ENCODE data around the gene CD109. TPM values are rescaled to one million over a fixed set of nuclear protein-coding genes. Genes with fewer than 3 reads are reported as not detected.

The CD109 gene
- total and polyA plus RNA-seq, 2 experiments from 2014 or later, result 3.0 to 8.2 TPM

DNA sequence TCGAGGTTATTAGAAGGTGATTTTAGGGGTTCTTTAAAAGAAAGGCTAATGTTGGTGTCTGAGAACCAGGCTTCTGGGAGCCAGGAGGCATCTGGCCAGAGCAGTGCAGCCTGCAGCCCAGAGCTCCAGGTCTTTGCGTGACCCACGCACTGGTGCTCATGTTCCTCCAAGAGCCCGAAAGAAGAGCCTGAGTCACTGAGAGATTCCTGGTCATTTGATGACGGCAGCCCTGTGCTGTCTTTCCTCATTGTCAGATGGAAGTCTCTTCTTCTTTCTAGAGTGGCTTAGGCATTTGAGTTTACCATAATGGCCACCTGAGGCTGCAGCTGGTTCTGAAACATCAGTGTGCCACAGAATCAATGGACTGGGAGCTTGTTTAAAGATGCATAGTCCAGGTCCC, 46.4 kb downstream of the CD109 start:
- no peak overlapping the region for H2AFZ ChIP-seq
- H3K4me3 ChIP-seq, result no peak overlapping the region
- H3K36me3 ChIP-seq (replicated peaks; ENCODE audit: insufficient read depth, low read depth), result no peaks in the 10 kb centered on the region
- no peaks in the 10 kb centered on the region for H3K27me3 ChIP-seq
- H3K4me2 ChIP-seq, result no peak overlapping the region
- no peaks in the 10 kb centered on the region for H3K9me3 ChIP-seq (ENCODE audit: low read depth)
- H4K20me1 ChIP-seq (ENCODE audit: insufficient read depth, poor library complexity, severe bottlenecking), result no peaks in the 10 kb centered on the region
- no peak for DNase-seq (ENCODE audit: low spot score)
- 85% methylated on average over 5 of the region's 5 CpGs for WGBS (ENCODE audit: low lambda C conversion rate, missing lambda C conversion rate)
- H3K9me2 ChIP-seq (replicated peaks; ENCODE audit: insufficient read depth), result no peaks in the 10 kb centered on the region
- no peaks in the 10 kb centered on the region for H3K4me1 ChIP-seq (ENCODE audit: insufficient read depth)
- H3K27ac ChIP-seq, result no peak overlapping the region
- TF ChIP-seq EZH2phosphoT487 (IDR thresholded peaks at IDR 0.05; ENCODE audit: low read depth, severe bottlenecking, unreplicated experiment) (no peak), EZH2 (IDR thresholded peaks at IDR 0.05; ENCODE audit: borderline replicate concordance) (no peak)
- TF ChIP-seq, protein P1, sequence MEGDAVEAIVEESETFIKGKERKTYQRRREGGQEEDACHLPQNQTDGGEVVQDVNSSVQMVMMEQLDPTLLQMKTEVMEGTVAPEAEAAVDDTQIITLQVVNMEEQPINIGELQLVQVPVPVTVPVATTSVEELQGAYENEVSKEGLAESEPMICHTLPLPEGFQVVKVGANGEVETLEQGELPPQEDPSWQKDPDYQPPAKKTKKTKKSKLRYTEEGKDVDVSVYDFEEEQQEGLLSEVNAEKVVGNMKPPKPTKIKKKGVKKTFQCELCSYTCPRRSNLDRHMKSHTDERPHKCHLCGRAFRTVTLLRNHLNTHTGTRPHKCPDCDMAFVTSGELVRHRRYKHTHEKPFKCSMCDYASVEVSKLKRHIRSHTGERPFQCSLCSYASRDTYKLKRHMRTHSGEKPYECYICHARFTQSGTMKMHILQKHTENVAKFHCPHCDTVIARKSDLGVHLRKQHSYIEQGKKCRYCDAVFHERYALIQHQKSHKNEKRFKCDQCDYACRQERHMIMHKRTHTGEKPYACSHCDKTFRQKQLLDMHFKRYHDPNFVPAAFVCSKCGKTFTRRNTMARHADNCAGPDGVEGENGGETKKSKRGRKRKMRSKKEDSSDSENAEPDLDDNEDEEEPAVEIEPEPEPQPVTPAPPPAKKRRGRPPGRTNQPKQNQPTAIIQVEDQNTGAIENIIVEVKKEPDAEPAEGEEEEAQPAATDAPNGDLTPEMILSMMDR (IDR thresholded peaks at IDR 0.05; ENCODE audit: poor library complexity), result no peak
- H3K79me2 ChIP-seq, result no peaks in the 10 kb centered on the region

DNA sequence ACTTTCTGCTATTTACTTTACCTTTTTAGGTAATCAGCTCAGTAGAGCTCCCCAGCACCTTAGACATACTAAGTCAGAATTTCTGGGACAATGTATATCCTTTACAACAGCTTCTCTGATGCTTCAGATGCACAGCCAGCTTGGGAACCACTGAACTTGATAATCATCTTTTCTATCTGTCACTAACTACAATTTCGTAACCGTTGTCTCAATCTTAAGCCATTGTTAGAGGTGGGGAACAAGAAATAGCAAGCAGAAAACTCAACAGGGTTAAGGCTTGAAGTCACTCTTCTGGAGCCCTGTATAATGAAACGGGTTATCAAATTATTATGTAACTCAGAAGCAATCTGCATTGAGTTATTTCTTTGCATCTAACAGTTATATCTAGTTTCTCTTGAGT, 47.1 kb downstream of the CD109 start:
- H3K4me1 ChIP-seq (ENCODE audit: insufficient read depth), result no peaks in the 10 kb centered on the region
- TF ChIP-seq, protein P1 (IDR thresholded peaks at IDR 0.05; ENCODE audit: poor library complexity), result no peak
- TF ChIP-seq EZH2 (IDR thresholded peaks at IDR 0.05; ENCODE audit: borderline replicate concordance) (no peak), EZH2phosphoT487 (IDR thresholded peaks at IDR 0.05; ENCODE audit: low read depth, severe bottlenecking, unreplicated experiment) (no peak)
- no peaks in the 10 kb centered on the region for H3K79me2 ChIP-seq

DNA sequence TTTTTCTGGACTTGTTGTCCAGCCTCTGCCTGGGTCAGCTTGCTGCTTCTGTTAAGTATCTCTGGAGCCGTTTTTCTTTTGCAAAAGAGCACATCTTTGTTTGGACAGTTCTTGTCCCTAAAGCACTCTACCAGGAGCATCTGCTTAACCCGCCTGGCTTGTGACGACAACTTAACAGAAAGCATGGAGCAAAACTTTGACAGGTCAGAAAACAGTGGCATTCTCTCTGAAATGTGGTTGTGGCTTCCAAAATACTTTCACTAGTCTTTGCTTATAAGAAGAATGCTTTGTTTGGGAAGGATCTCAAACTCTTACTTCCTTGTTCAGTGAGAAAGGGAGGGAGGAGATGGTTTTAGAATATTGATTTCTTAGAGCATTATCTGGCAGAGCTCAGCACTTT, 47.6 kb downstream of the CD109 start:
- Histone ChIP-seq H3K9me3 (ENCODE audit: low read depth) (no peaks in the 10 kb centered on the region), H3K36me3 (replicated peaks; ENCODE audit: insufficient read depth, low read depth) (no peaks in the 10 kb centered on the region), H3K4me3 (no peak overlapping the region), H3K4me1 (ENCODE audit: insufficient read depth) (no peaks in the 10 kb centered on the region), H3K4me2 (no peak overlapping the region), H3K79me2 (no peaks in the 10 kb centered on the region), H3K27me3 (no peaks in the 10 kb centered on the region), H3K27ac (no peak overlapping the region), H2AFZ (no peak overlapping the region), H4K20me1 (ENCODE audit: insufficient read depth, poor library complexity, severe bottlenecking) (no peaks in the 10 kb centered on the region), H3K9me2 (replicated peaks; ENCODE audit: insufficient read depth) (no peaks in the 10 kb centered on the region)
- no peak for TF ChIP-seq EZH2 (IDR thresholded peaks at IDR 0.05; ENCODE audit: borderline replicate concordance)
- TF ChIP-seq, protein P1 (IDR thresholded peaks at IDR 0.05; ENCODE audit: poor library complexity), result no peak
- TF ChIP-seq EZH2phosphoT487 (IDR thresholded peaks at IDR 0.05; ENCODE audit: low read depth, severe bottlenecking, unreplicated experiment), result no peak
- no peak for DNase-seq (ENCODE audit: low spot score)
- 61% methylated on average over 3 of the region's 3 CpGs for WGBS (ENCODE audit: low lambda C conversion rate, missing lambda C conversion rate)

More for the DNA sequence above, 47.1 kb downstream of the CD109 start:
- DNase-seq (ENCODE audit: low spot score), result no peak
- Histone ChIP-seq H3K27ac (no peak overlapping the region), H3K36me3 (replicated peaks; ENCODE audit: insufficient read depth, low read depth) (no peaks in the 10 kb centered on the region), H2AFZ (no peak overlapping the region), H3K9me3 (ENCODE audit: low read depth) (no peaks in the 10 kb centered on the region), H3K4me3 (no peak overlapping the region), H3K9me2 (replicated peaks; ENCODE audit: insufficient read depth) (no peaks in the 10 kb centered on the region), H3K4me2 (no peak overlapping the region), H3K27me3 (no peaks in the 10 kb centered on the region), H4K20me1 (ENCODE audit: insufficient read depth, poor library complexity, severe bottlenecking) (no peaks in the 10 kb centered on the region)
- 84% methylated on average over 3 of the region's 3 CpGs for WGBS (ENCODE audit: low lambda C conversion rate, missing lambda C conversion rate)

DNA sequence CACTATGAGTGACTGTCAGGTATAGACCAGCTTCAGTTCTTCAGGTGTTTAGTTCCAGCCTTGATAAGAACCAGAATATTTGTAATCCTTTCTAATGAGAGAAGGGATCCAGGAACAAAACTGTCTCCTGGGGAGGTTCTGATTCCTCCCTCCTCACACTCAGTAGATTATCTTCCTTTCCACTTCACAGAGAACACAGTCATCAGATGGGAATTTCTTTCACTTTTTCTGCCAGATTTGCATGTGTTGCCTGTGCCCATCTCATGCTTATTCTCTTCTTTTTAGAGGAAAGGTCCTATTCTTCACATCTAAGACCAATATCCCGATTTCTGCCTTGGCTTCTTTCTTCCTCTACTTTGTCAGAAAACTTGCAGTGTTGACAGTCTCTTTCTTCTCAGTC, 50.8 kb downstream of the CD109 start:
- H2AFZ ChIP-seq, result no peak overlapping the region
- H3K27me3 ChIP-seq, result no peaks in the 10 kb centered on the region
- WGBS (ENCODE audit: low lambda C conversion rate, missing lambda C conversion rate), result 96% methylated on average over 1 of the region's 1 CpG
- H3K79me2 ChIP-seq, result no peaks in the 10 kb centered on the region
- DNase-seq (ENCODE audit: low spot score), result no peak
- H3K4me1 ChIP-seq (ENCODE audit: insufficient read depth), result no peaks in the 10 kb centered on the region
- no peak for TF ChIP-seq EZH2 (IDR thresholded peaks at IDR 0.05; ENCODE audit: borderline replicate concordance)
- no peak for TF ChIP-seq EZH2phosphoT487 (IDR thresholded peaks at IDR 0.05; ENCODE audit: low read depth, severe bottlenecking, unreplicated experiment)
- TF ChIP-seq, protein P1 (IDR thresholded peaks at IDR 0.05; ENCODE audit: poor library complexity), result no peak
- no peak overlapping the region for H3K4me3 ChIP-seq
- no peaks in the 10 kb centered on the region for H4K20me1 ChIP-seq (ENCODE audit: insufficient read depth, poor library complexity, severe bottlenecking)
- H3K36me3 ChIP-seq (replicated peaks; ENCODE audit: insufficient read depth, low read depth), result no peaks in the 10 kb centered on the region
- no peak overlapping the region for H3K4me2 ChIP-seq
- H3K9me2 ChIP-seq (replicated peaks; ENCODE audit: insufficient read depth), result no peaks in the 10 kb centered on the region
- no peak overlapping the region for H3K27ac ChIP-seq
- no peaks in the 10 kb centered on the region for H3K9me3 ChIP-seq (ENCODE audit: low read depth)

All from hepatocyte (in vitro differentiated cells).